ENCODE measurements around the gene S100A6.

DNA sequence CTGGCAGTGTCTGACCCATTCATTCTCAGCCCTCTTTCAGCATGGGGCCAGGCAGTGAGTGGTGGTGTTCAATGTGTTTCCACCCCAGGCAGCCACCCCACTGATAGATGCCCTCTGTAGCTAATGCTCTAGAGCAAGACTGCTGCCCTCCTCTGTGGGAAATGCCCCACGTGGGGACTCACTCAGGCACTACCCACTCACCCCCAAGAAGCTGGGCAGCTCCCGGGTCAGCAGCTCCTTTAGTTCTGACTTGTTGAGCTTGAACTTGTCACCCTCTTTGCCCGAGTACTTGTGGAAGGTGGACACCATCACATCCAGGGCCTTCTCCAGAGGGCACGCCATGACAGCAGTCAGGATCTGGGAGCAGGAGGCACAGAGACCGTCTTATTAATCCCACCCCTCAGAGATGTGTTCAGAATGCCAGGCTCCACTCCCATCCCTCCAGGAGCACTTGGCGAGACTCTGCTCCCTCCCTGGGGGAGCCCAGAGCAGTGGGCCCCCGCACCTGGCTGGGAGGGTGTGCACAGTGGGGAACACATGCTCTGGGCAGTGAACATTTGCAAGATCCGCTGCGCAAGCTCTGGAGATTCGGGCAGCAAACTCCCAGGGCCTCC is 8.8 kb upstream of the S100A6 start:
- TF ChIP-seq POLR2AphosphoS5 (IDR thresholded peaks at IDR 0.05; ENCODE audit: insufficient read depth in 1 of 2, low read depth in 1 of 2), result no peak
- TF ChIP-seq, protein P1, sequence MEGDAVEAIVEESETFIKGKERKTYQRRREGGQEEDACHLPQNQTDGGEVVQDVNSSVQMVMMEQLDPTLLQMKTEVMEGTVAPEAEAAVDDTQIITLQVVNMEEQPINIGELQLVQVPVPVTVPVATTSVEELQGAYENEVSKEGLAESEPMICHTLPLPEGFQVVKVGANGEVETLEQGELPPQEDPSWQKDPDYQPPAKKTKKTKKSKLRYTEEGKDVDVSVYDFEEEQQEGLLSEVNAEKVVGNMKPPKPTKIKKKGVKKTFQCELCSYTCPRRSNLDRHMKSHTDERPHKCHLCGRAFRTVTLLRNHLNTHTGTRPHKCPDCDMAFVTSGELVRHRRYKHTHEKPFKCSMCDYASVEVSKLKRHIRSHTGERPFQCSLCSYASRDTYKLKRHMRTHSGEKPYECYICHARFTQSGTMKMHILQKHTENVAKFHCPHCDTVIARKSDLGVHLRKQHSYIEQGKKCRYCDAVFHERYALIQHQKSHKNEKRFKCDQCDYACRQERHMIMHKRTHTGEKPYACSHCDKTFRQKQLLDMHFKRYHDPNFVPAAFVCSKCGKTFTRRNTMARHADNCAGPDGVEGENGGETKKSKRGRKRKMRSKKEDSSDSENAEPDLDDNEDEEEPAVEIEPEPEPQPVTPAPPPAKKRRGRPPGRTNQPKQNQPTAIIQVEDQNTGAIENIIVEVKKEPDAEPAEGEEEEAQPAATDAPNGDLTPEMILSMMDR (IDR thresholded peaks at IDR 0.05), result no peak
